ENCODE results near the gene RHOG.
"Not testable (repeated sequence)": the region's sequence is repeated elsewhere in the genome, so short reads cannot be mapped to it uniquely, and the experiment has no call there.

RHOG gene

GRCh38 chr11:3822312-3822711 is 18.4 kb downstream of the RHOG start:
- Histone ChIP-seq H3K27me3 (no peaks in the 10 kb centered on the region), H3K4me1 (no peaks in the 10 kb centered on the region), H3K9me3 (no peaks in the 10 kb centered on the region), H3K4me3 (no peak overlapping the region), H3K27ac (no peak overlapping the region), H3K36me3 (peaks cover 7 to 30% (median 8%) of the 10 kb centered on the region in 3 donors)
- TF ChIP-seq CTCF (IDR thresholded peaks at IDR 0.05) = no peak
- DNase-seq = no peak
- intact Hi-C loops (cut with DNase I; ENCODE audit: low total_unique reads) = no loop called here

GRCh38 chr11:3820971-3821370 is 19.8 kb downstream of the RHOG start:
- TF ChIP-seq CTCF (IDR thresholded peaks at IDR 0.05) = no peak
- H3K4me3 ChIP-seq = no peak overlapping the region
- DNase-seq = no peak
- H3K27ac ChIP-seq = no peak overlapping the region
- H3K9me3 ChIP-seq = no peaks in the 10 kb centered on the region
- H3K36me3 ChIP-seq = peaks cover 0 to 16% (median 0%) of the 10 kb centered on the region in 3 donors
- H3K27me3 ChIP-seq = no peaks in the 10 kb centered on the region
- intact Hi-C loops (cut with DNase I; ENCODE audit: low total_unique reads) = no loop called here
- H3K4me1 ChIP-seq = peaks cover 0 to 6% (median 0%) of the 10 kb centered on the region in 4 donors

GRCh38 chr11:3817181-3817800 is 23.5 kb downstream of the RHOG start:
- no peak for DNase-seq
- H3K36me3 ChIP-seq = no peaks in the 10 kb centered on the region
- no peaks in the 10 kb centered on the region for H3K27me3 ChIP-seq
- intact Hi-C loops (cut with DNase I; ENCODE audit: low total_unique reads) = no loop called here
- no peak overlapping the region for H3K27ac ChIP-seq
- no peak for TF ChIP-seq CTCF (IDR thresholded peaks at IDR 0.05)
- H3K9me3 ChIP-seq = no peaks in the 10 kb centered on the region
- H3K4me1 ChIP-seq = peaks cover 0 to 6% (median 0%) of the 10 kb centered on the region in 4 donors
- H3K4me3 ChIP-seq = no peak overlapping the region

- H3K4me1 ChIP-seq = peaks cover 0 to 6% (median 0%) of the 10 kb centered on the region in 4 donors
- H3K27me3 ChIP-seq = no peaks in the 10 kb centered on the region
- intact Hi-C loops (cut with DNase I; ENCODE audit: low total_unique reads) = no loop called here
- H3K4me3 ChIP-seq = no peak overlapping the region
- H3K27ac ChIP-seq = no peak overlapping the region
- H3K9me3 ChIP-seq = no peaks in the 10 kb centered on the region
- DNase-seq = no peak
- TF ChIP-seq CTCF (IDR thresholded peaks at IDR 0.05) = no peak
- H3K36me3 ChIP-seq = no peaks in the 10 kb centered on the region
Observed at GRCh38 chr11:3816673-3817072, 24.1 kb downstream of the RHOG start.

GRCh38 chr11:3815845-3816244 is 24.9 kb downstream of the RHOG start:
- no peak for DNase-seq
- H3K36me3 ChIP-seq = no peaks in the 10 kb centered on the region
- no peaks in the 10 kb centered on the region for H3K9me3 ChIP-seq
- intact Hi-C loops (cut with DNase I; ENCODE audit: low total_unique reads) = no loop called here
- peaks cover 0 to 6% (median 0%) of the 10 kb centered on the region in 4 donors for H3K4me1 ChIP-seq
- no peaks in the 10 kb centered on the region for H3K27me3 ChIP-seq
- no peak overlapping the region for H3K27ac ChIP-seq
- no peak for TF ChIP-seq CTCF (IDR thresholded peaks at IDR 0.05)
- H3K4me3 ChIP-seq = no peak overlapping the region

GRCh38 chr11:3814832-3815231 is 25.9 kb downstream of the RHOG start:
- intact Hi-C loops (cut with DNase I; ENCODE audit: low total_unique reads); H3K9me3 ChIP-seq; H3K4me1 ChIP-seq; DNase-seq; H3K27me3 ChIP-seq; H3K36me3 ChIP-seq; H3K27ac ChIP-seq; H3K4me3 ChIP-seq: not testable (repeated sequence)

All from tibial artery (tissue), 4 donors.